Stimulated activated CD4-positive, alpha-beta T cell treated with anti-CD3 and anti-CD28 coated beads, Interleukin-15, amount 100 ng/mL, for 24 hours (primary cell): Measurements from ENCODE around the gene CDR2.
"Not testable (repeated sequence)": the region's sequence is repeated elsewhere in the genome, so short reads cannot be mapped to it uniquely, and the experiment has no call there.

ENCODE experiments used
- DNase-seq: peaks from one replicate; pipeline ENCODE4 v3.0.0-alpha.2; 2020

CDR2 gene

GRCh38 chr16:22322741-22323140 is 51.7 kb downstream of the CDR2 start:
- DNase-seq = no peak

- DNase-seq = no peak
These were observed 52.4 kb downstream of the CDR2 start for GRCh38 chr16:22322021-22322471.

GRCh38 chr16:22321340-22322001 is 52.9 kb downstream of the CDR2 start:
- peak; percentile 71 for DNase-seq

- no peak for DNase-seq
These were observed 53.7 kb downstream of the CDR2 start for GRCh38 chr16:22320572-22321339.

- DNase-seq = peak; percentile 64
These were observed 55.6 kb downstream of the CDR2 start for GRCh38 chr16:22318690-22319358.

- DNase-seq = no peak
These were observed 56.8 kb downstream of the CDR2 start for GRCh38 chr16:22317625-22318024.

- no peak for DNase-seq
These were observed 57.4 kb downstream of the CDR2 start for GRCh38 chr16:22317001-22317530.

- no peak for DNase-seq
These were observed 58.0 kb downstream of the CDR2 start for GRCh38 chr16:22316411-22316811.

GRCh38 chr16:22315979-22316378 is 58.4 kb downstream of the CDR2 start:
- DNase-seq = no peak

- no peak for DNase-seq
These were observed 59.5 kb downstream of the CDR2 start for GRCh38 chr16:22314661-22315626.

GRCh38 chr16:22313876-22314470 is 60.4 kb downstream of the CDR2 start:
- no peak for DNase-seq

- DNase-seq = no peak
These were observed 61.3 kb downstream of the CDR2 start for GRCh38 chr16:22312897-22313781.

GRCh38 chr16:22311520-22311919 is 62.9 kb downstream of the CDR2 start:
- DNase-seq = no peak

- DNase-seq = no peak
These were observed 65.4 kb downstream of the CDR2 start for GRCh38 chr16:22308824-22309520.

GRCh38 chr16:22307838-22308237 is 66.6 kb downstream of the CDR2 start:
- no peak for DNase-seq

GRCh38 chr16:22306788-22307187 is 67.6 kb downstream of the CDR2 start:
- no peak for DNase-seq

- no peak for DNase-seq
These were observed 70.0 kb downstream of the CDR2 start for GRCh38 chr16:22304411-22304810.

GRCh38 chr16:22302776-22303363 is 71.5 kb downstream of the CDR2 start:
- no peak for DNase-seq

GRCh38 chr16:22301423-22301822 is 73.0 kb downstream of the CDR2 start:
- DNase-seq = not testable (repeated sequence)
